GM12878 (cell line): Measurements from ENCODE around the gene HYAL1. TPM values are rescaled to one million over a fixed set of nuclear protein-coding genes. Genes with fewer than 3 reads are reported as not detected.

ENCODE experiments used
- EZH2 ChIP-seq: IDR thresholded peaks from 2 replicates; pipeline ENCODE4 v1.6.1; 2012; ENCODE audit warnings: low read depth, mild to moderate bottlenecking, control low read depth, inconsistent platforms, low read length, borderline replicate concordance; ENCODE audit not compliant: control insufficient read depth
- HSF1 ChIP-seq: fragments of 150-350 bp; IDR thresholded peaks from 2 replicates; pipeline ENCODE4 v1.6.1; 2014; ENCODE audit warnings: mild to moderate bottlenecking, low read depth, low read length
- LARP7 ChIP-seq: fragments of 450-650 bp; IDR thresholded peaks from 2 replicates; pipeline ENCODE4 v1.6.1; 2017; ENCODE audit warnings: mild to moderate bottlenecking
- PRDM15 ChIP-seq: fragments of 450-650 bp; formaldehyde crosslinking; IDR thresholded peaks from 2 replicates; pipeline ENCODE4 v1.4.0; 2020; ENCODE audit warnings: mild to moderate bottlenecking, moderate library complexity
- RAD21 ChIP-seq: IDR thresholded peaks from 2 replicates; pipeline ENCODE4 v1.6.1; 2011; ENCODE audit warnings: mild to moderate bottlenecking, low read depth, low read length, moderate library complexity; ENCODE audit not compliant: insufficient read depth
- SIN3A ChIP-seq: IDR thresholded peaks from 2 replicates; pipeline ENCODE4 v1.6.1; 2012; ENCODE audit warnings: low read depth, low read length, improper control_type of control experiment
- ZBED1 ChIP-seq: IDR thresholded peaks from 2 replicates; pipeline ENCODE4 v1.6.1; 2016; ENCODE audit warnings: borderline replicate concordance
- ZBTB40 ChIP-seq: fragments of 450-650 bp; IDR thresholded peaks from 2 replicates; pipeline ENCODE4 v1.6.1; 2016; ENCODE audit warnings: mild to moderate bottlenecking, moderate library complexity, borderline replicate concordance
- ZNF217 ChIP-seq: fragments of 450-650 bp; IDR thresholded peaks from 2 replicates; pipeline ENCODE4 v1.6.1; 2017; ENCODE audit warnings: antibody characterized with exemption, mild to moderate bottlenecking
- ZNF592 ChIP-seq: fragments of 450-650 bp; IDR thresholded peaks from 2 replicates; pipeline ENCODE4 v1.6.1; 2017; ENCODE audit warnings: mild to moderate bottlenecking, moderate library complexity
- ZNF687 ChIP-seq: fragments of 450-650 bp; IDR thresholded peaks from 2 replicates; pipeline ENCODE4 v1.6.1; 2017; ENCODE audit warnings: mild to moderate bottlenecking, moderate library complexity
- polyA plus RNA-seq, 11 experiments: library from polyadenylated mRNA; depleted of rRNA in 4 of 11; unstranded in 6 of 11; stranded (reverse) in 5 of 11; fragments of >200 nt; fragmentation: Nextera tagmentation in 4 of 11; fragmentation: Illumina TruSeq in 1 of 11; extraction: Ambion mirVana in 4 of 11; extraction: Trizol in 1 of 11; gene quantifications; 1 replicate in 1 of 11; 2 replicates in 10 of 11; pipeline versions ENCODE4 v1.2.1 to v1.2.3, GENCODE V29; 2011 to 2016; ENCODE audit warnings: inconsistent platforms in 2 of 11, missing spikeins in 2 of 11, low read depth in 1 of 11
- total RNA-seq, 4 experiments: library from RNA; depleted of rRNA in 3 of 4; stranded (reverse); fragments of >200 nt in 3 of 4; fragmentation: Illumina TruSeq in 1 of 4; extraction: Trizol in 1 of 4; gene quantifications; 2 replicates each; pipeline versions ENCODE4 v1.2.1 to v1.2.3, GENCODE V29; 2013 to 2021

Gene HYAL1
- total and polyA plus RNA-seq, 10 of the 15 experiments (the other 5 are each of a cell fraction or from before 2014, with no cell fraction given), result 0.04 to 0.55 (median 0.18) TPM; not detected in 2

- TF ChIP-seq ZNF687 (no peak), ZNF217 (no peak), PRDM15 (CRISPR knock-in tag) (no peak), ZBTB40 (peak; percentile 67), SIN3A (no peak), RAD21 (peak; percentile 71), HSF1 (no peak), EZH2 (no peak), ZBED1 (no peak), ZNF592 (no peak), LARP7 (no peak)
Measured at GRCh38 chr3:50347187-50347813, 43.9 kb upstream of the HYAL1 start (continued).
